LNCAP (cell line): ENCODE data around the gene SYDE1.

ENCODE experiments used
- TF ChIP-seq, protein P1 (sequence below): fragments of 450-650 bp; IDR thresholded peaks from 2 replicates; pipeline ENCODE4 v1.5.1; 2017; ENCODE audit warnings: mild to moderate bottlenecking

The SYDE1 gene

GRCh38 chr19:15104411-15104810 is 2.8 kb upstream of the SYDE1 start:
- TF ChIP-seq, protein P1, sequence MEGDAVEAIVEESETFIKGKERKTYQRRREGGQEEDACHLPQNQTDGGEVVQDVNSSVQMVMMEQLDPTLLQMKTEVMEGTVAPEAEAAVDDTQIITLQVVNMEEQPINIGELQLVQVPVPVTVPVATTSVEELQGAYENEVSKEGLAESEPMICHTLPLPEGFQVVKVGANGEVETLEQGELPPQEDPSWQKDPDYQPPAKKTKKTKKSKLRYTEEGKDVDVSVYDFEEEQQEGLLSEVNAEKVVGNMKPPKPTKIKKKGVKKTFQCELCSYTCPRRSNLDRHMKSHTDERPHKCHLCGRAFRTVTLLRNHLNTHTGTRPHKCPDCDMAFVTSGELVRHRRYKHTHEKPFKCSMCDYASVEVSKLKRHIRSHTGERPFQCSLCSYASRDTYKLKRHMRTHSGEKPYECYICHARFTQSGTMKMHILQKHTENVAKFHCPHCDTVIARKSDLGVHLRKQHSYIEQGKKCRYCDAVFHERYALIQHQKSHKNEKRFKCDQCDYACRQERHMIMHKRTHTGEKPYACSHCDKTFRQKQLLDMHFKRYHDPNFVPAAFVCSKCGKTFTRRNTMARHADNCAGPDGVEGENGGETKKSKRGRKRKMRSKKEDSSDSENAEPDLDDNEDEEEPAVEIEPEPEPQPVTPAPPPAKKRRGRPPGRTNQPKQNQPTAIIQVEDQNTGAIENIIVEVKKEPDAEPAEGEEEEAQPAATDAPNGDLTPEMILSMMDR: no peak

DNA sequence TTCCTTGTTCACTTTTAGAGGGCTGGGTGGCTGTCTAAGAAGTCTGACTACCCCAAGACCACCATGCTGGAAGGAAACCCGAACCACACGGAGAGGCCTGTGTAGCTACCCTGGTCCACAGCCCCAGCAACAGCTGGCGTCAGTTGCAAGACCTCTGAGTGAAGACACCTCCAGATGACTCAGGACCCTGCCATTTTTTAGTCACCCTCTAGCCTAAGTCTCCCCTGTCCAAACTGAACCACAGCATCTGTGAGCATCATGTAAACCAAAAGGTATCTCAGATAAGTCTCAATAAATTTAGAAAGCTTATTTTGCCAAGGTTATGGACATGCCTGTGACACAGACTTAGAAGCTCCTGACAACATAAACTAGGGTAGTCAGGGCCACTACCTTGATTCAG is 2.2 kb upstream of the SYDE1 start:
- TF ChIP-seq, protein P1: no peak

- TF ChIP-seq, protein P1: no peak
Observed at GRCh38 chr19:15108145-15108844, 1.1 kb downstream of the SYDE1 start.

GRCh38 chr19:15108845-15109767 is 1.9 kb downstream of the SYDE1 start:
- TF ChIP-seq, protein P1: no peak

DNA sequence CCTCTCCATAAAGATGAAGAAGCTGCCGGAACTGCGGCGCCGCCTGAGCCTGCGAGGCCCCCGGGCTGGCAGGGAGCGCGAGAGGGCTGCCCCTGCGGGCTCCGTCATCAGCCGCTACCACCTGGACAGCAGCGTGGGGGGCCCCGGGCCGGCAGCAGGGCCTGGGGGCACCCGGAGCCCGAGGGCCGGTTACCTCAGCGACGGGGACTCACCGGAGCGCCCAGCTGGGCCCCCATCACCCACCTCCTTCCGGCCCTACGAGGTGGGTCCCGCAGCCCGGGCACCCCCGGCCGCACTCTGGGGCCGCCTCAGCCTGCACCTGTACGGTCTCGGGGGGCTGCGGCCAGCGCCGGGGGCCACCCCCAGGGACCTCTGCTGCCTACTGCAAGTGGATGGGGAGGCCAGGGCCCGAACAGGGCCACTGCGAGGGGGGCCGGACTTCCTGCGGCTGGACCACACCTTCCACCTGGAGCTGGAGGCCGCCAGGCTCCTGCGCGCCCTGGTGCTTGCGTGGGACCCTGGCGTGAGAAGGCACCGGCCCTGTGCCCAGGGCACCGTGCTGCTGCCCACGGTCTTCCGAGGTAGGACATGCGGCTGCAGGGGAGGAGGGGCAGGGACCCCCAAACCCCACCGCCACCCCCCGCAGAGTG is 2.7 kb downstream of the SYDE1 start:
- TF ChIP-seq, protein P1: no peak

DNA sequence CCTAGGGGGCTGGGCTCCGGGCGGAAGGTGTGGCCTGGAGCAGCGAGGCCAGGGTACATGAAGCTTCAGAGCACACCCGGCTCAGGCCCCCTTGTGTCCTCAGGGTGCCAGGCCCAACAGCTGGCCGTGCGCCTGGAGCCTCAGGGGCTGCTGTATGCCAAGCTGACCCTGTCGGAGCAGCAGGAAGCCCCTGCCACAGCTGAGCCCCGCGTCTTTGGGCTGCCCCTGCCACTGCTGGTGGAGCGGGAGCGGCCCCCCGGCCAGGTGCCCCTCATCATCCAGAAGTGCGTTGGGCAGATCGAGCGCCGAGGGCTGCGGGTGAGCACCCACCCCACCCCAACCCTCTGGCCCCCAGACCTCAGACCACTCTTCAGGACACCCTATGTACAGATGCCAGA is 3.2 kb downstream of the SYDE1 start:
- TF ChIP-seq, protein P1: no peak

- TF ChIP-seq, protein P1: no peak
Observed at GRCh38 chr19:15111758-15112157, 4.6 kb downstream of the SYDE1 start.
